Fibroblast of villous mesenchyme (primary cell): ENCODE results near the gene TACC2. TPM values are rescaled to one million over a fixed set of nuclear protein-coding genes. Genes with fewer than 3 reads are reported as not detected.

ENCODE experiments used
- DNase-seq: peaks from one replicate; pipeline ENCODE4 v3.0.0-alpha.2; 2010; ENCODE audit warnings: low read depth
- H3K4me3 ChIP-seq: 2 replicates; pipeline ENCODE4 v1.5.1; 2011; ENCODE audit warnings: low read depth, mild to moderate bottlenecking, low read length
- total RNA-seq: library from RNA; depleted of rRNA; stranded (reverse); fragments of >200 nt; gene quantifications from 2 replicates; pipeline ENCODE4 v1.2.3, GENCODE V29; 2012
- TF ChIP-seq, protein P1 (sequence below): IDR thresholded peaks from 2 replicates; pipeline ENCODE4 v1.5.1; 2012; ENCODE audit warnings: low read depth, mild to moderate bottlenecking, low read length; ENCODE audit not compliant: insufficient read depth

Gene TACC2
- total RNA-seq, 1 donor = 5.6 TPM

- no peak overlapping the region for H3K4me3 ChIP-seq
- TF ChIP-seq, protein P1, sequence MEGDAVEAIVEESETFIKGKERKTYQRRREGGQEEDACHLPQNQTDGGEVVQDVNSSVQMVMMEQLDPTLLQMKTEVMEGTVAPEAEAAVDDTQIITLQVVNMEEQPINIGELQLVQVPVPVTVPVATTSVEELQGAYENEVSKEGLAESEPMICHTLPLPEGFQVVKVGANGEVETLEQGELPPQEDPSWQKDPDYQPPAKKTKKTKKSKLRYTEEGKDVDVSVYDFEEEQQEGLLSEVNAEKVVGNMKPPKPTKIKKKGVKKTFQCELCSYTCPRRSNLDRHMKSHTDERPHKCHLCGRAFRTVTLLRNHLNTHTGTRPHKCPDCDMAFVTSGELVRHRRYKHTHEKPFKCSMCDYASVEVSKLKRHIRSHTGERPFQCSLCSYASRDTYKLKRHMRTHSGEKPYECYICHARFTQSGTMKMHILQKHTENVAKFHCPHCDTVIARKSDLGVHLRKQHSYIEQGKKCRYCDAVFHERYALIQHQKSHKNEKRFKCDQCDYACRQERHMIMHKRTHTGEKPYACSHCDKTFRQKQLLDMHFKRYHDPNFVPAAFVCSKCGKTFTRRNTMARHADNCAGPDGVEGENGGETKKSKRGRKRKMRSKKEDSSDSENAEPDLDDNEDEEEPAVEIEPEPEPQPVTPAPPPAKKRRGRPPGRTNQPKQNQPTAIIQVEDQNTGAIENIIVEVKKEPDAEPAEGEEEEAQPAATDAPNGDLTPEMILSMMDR = no peak
- no peak for DNase-seq
These were observed 184.9 kb downstream of the TACC2 start for GRCh38 chr10:122173766-122174435.

GRCh38 chr10:122176232-122177213, 187.6 kb downstream of the TACC2 start:
- TF ChIP-seq, protein P1 = no peak
- H3K4me3 ChIP-seq = no peak overlapping the region
- DNase-seq = no peak

GRCh38 chr10:122178655-122179054, 189.7 kb downstream of the TACC2 start:
- no peak for DNase-seq
- no peak overlapping the region for H3K4me3 ChIP-seq
- TF ChIP-seq, protein P1 = no peak

GRCh38 chr10:122181041-122181732, 192.2 kb downstream of the TACC2 start:
- TF ChIP-seq, protein P1 = no peak
- peak; percentile 50 for DNase-seq
- no peak overlapping the region for H3K4me3 ChIP-seq

GRCh38 chr10:122181876-122182275, 192.9 kb downstream of the TACC2 start:
- H3K4me3 ChIP-seq = no peak overlapping the region
- peak; percentile 17 for DNase-seq
- TF ChIP-seq, protein P1 = no peak

- no peak overlapping the region for H3K4me3 ChIP-seq
- TF ChIP-seq, protein P1 = no peak
- DNase-seq = no peak
These were observed 193.3 kb downstream of the TACC2 start for GRCh38 chr10:122182308-122182707.
